Caco-2 (cell line): ENCODE data around the gene RAD51C. TPM values are rescaled to one million over a fixed set of nuclear protein-coding genes. Genes with fewer than 3 reads are reported as not detected.
A peak's percentile ranks its signal among the peaks of the same experiment; 100 is the strongest.

Experiments used
- BruUV-seq: library from RNA; stranded (reverse); fragments of 400-500 nt; replicated peaks from 2 replicates; lab custom pipeline; 2021; lab: Mats Ljungman, UMichigan
- CTCF ChIA-PET: fragments of 300-600 bp; sonication (Branson Sonifier 250); formaldehyde crosslinking; loops from one replicate; lab custom pipeline; 2022; ENCODE audit warnings: antibody characterized with exemption; lab: Charles Lee
- POLR2A ChIA-PET: fragments of 300-600 bp; sonication (Branson Sonifier 250); formaldehyde crosslinking; loops from one replicate; lab custom pipeline; 2022; ENCODE audit warnings: antibody characterized with exemption; lab: Charles Lee
- DNase-seq, 2 experiments: peaks; one replicate each; pipeline versions ENCODE4 v3.0.0 to v3.0.0-alpha.2; 2020 to 2022
- H3K27me3 ChIP-seq: replicated peaks from 2 replicates; pipeline ENCODE4 v1.6.0; 2011; ENCODE audit warnings: low read length; ENCODE audit not compliant: control insufficient read depth, insufficient read depth
- H3K36me3 ChIP-seq: 2 replicates; pipeline ENCODE4 v1.5.1; 2011; ENCODE audit warnings: low read length; ENCODE audit not compliant: control insufficient read depth, insufficient read depth
- H3K4me1 ChIP-seq: fragments of 250-450 bp; sonication (Bioruptor Pico); 2 replicates; pipeline ENCODE4 v1.5.1; 2020; ENCODE audit warnings: mild to moderate bottlenecking
- H3K4me3 ChIP-seq: 2 replicates; pipeline ENCODE4 v1.5.1; 2011; ENCODE audit warnings: low read depth, mild to moderate bottlenecking, control low read depth, low read length
- H3K9me3 ChIP-seq: fragments of 250-450 bp; sonication (Bioruptor Pico); 2 replicates; pipeline ENCODE4 v1.5.1; 2020; ENCODE audit warnings: mild to moderate bottlenecking, moderate library complexity
- H3K27ac Mint-ChIP-seq: one replicate; pipeline ENCODE4 v1.8.0; 2022; ENCODE audit warnings: mixed read lengths; ENCODE audit not compliant: unreplicated experiment
- H3K27me3 Mint-ChIP-seq: one replicate; pipeline ENCODE4 v1.8.0; 2022; ENCODE audit warnings: mixed read lengths; ENCODE audit not compliant: insufficient read depth, unreplicated experiment
- H3K36me3 Mint-ChIP-seq: one replicate; pipeline ENCODE4 v1.8.0; 2022; ENCODE audit warnings: mild to moderate bottlenecking, mixed read lengths; ENCODE audit not compliant: insufficient read depth, unreplicated experiment
- H3K4me1 Mint-ChIP-seq: one replicate; pipeline ENCODE4 v1.8.0; 2022; ENCODE audit warnings: low read depth, mixed read lengths; ENCODE audit not compliant: unreplicated experiment
- H3K4me3 Mint-ChIP-seq: one replicate; pipeline ENCODE4 v1.8.0; 2022; ENCODE audit warnings: mild to moderate bottlenecking, moderate library complexity, mixed read lengths; ENCODE audit not compliant: unreplicated experiment
- H3K9me3 Mint-ChIP-seq: one replicate; pipeline ENCODE4 v1.8.0; 2022; ENCODE audit warnings: mixed read lengths; ENCODE audit not compliant: unreplicated experiment
- CTCF ChIP-seq, 2 experiments: fragments of 200-600 bp in 1 of 2; IDR thresholded peaks; 1 replicate in 1 of 2; 2 replicates in 1 of 2; pipeline versions ENCODE4 v1.5.1 to v1.8.0; 2011 to 2022; ENCODE audit warnings: antibody characterized with exemption in 1 of 2, control low read depth in 1 of 2, inconsistent platforms in 1 of 2, low read depth in 1 of 2, low read length in 1 of 2, mild to moderate bottlenecking in 1 of 2, moderate library complexity in 1 of 2; ENCODE audit not compliant: insufficient read depth in 1 of 2, severe bottlenecking in 1 of 2, unreplicated experiment in 1 of 2
- intact Hi-C: fragments of 100-400 bp; cut with micrococcal nuclease; formaldehyde crosslinking; loops from one replicate; pipeline ENCODE4 v1.10.0; 2022; ENCODE audit not compliant: unreplicated experiment
- total RNA-seq: library from RNA; stranded (reverse); gene quantifications from 2 replicates; pipeline ENCODE4 v1.2.3, GENCODE V29; 2022

Gene RAD51C
- total RNA-seq, 1 experiment from 2014 or later = 61.2 TPM

DNA sequence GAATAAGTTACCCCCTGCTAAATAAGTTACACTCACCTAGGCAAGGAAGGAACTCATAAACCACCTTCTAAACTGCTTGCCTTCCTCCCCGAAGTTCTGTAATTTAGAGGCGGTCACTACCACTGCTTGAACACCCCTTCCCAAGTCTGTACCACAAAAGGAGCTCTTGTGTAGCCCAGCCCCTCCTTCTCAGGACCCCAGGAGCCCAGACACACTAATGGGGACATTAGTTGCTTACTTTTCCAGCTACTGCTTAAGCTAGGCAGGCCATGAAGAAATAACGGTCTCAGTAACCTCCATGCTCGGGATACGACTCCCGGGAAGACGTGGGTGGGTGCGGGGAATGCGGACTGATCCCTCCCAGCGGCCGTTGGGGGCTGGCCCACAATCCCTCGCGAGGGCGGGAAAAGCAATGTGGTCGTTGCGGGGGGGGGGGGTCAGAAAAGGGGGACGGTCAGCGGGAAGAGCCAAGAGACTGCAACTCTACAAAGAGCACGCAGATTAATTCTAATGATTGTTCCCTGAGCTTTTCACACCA is 632 bp upstream of the RAD51C start, which contains the start of gene TEX14:
Gene TEX14, minus strand, starts transcription at position 345 of the 538 bp plus-strand sequence. CDS start 40,044 bp downstream, outside the sequence.
- Histone ChIP-seq H3K9me3 (no peaks in the 10 kb centered on the region), H3K36me3 (no peaks in the 10 kb centered on the region), H3K4me1 (peaks cover 22% of the 10 kb centered on the region), H3K4me3 (peak within 1 kb of the TSS; percentile 47), H3K27me3 (no peaks in the 10 kb centered on the region)
- Mint-ChIP-seq H3K9me3 (no peaks in the 10 kb centered on the region), H3K36me3 (peaks cover 20% of the 10 kb centered on the region), H3K27ac (peak within 1 kb of the TSS; percentile 86), H3K27me3 (no peaks in the 10 kb centered on the region), H3K4me3 (peak within 1 kb of the TSS; percentile 91), H3K4me1 (peaks cover 17% of the 10 kb centered on the region)
- ChIA-PET POLR2A (interaction anchor here (0.6 to 1.4 kb wide), 6 partner anchors 22 to 991 kb away, joined by 3 to 19 read pairs (median 4); partner anchors contain the start of gene SKA2), CTCF (interaction anchor here (1.4 kb wide), 1 partner anchor 60 kb away, joined by 3 read pairs; no protein-coding TSS in a partner anchor)
- TF ChIP-seq CTCF (IDR thresholded peaks at IDR 0.05; ENCODE audit: insufficient read depth in 1 of 2, low read depth in 1 of 2, low read length in 1 of 2, severe bottlenecking in 1 of 2, unreplicated experiment in 1 of 2) = no peak
- no TSS peak for BruUV-seq
- DNase-seq = peak; percentile 26 to 50
- intact Hi-C loops = loop anchor here (1.0 kb wide), 2 partner anchors 32 to 173 kb away; no protein-coding TSS in a partner anchor

DNA sequence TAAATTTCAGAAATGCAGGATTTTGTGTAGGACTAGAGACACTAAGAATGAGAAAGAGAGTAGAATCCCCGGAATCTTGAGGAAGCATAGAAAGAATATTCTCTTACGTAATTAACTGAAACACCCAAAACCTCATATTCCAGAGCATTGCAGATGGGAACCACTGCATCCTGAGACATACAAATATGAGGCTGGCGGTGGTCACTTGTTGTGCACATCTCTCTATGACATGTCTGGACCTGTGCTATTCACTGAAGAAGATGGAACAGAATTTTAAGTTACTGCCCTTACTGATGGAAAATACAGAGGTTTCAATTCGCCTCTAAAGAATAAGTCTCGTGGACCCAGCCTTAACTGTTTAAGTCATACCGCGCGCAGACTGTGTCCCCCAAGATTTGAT is 806 bp downstream of the RAD51C start:
- Mint-ChIP-seq H3K4me1 (peaks cover 7% of the 10 kb centered on the region), H3K27ac (peak overlapping the region; percentile 86), H3K27me3 (no peaks in the 10 kb centered on the region), H3K36me3 (peaks cover 30% of the 10 kb centered on the region), H3K9me3 (no peaks in the 10 kb centered on the region), H3K4me3 (peak overlapping the region; percentile 91)
- Histone ChIP-seq H3K4me1 (peaks cover 11% of the 10 kb centered on the region), H3K4me3 (peak overlapping the region; percentile 47), H3K36me3 (no peaks in the 10 kb centered on the region), H3K27me3 (no peaks in the 10 kb centered on the region), H3K9me3 (no peaks in the 10 kb centered on the region)
- POLR2A ChIA-PET = interaction anchor here (0.7 to 1.4 kb wide), 4 partner anchors 61 to 989 kb away, joined by 3 to 19 read pairs (median 4); no protein-coding TSS in a partner anchor
- BruUV-seq = no TSS peak
- no peak for DNase-seq
- CTCF ChIA-PET = interaction anchor here (1.4 kb wide), 1 partner anchor 61 kb away, joined by 3 read pairs; no protein-coding TSS in a partner anchor
- TF ChIP-seq CTCF (IDR thresholded peaks at IDR 0.05; ENCODE audit: insufficient read depth in 1 of 2, low read depth in 1 of 2, low read length in 1 of 2, severe bottlenecking in 1 of 2, unreplicated experiment in 1 of 2) = no peak
- intact Hi-C loops = no loop called here

GRCh38 chr17:58693751-58694150 is 1.3 kb downstream of the RAD51C start:
- no peak overlapping the region for H3K4me3 ChIP-seq
- no peak for TF ChIP-seq CTCF (IDR thresholded peaks at IDR 0.05; ENCODE audit: insufficient read depth in 1 of 2, low read depth in 1 of 2, low read length in 1 of 2, severe bottlenecking in 1 of 2, unreplicated experiment in 1 of 2)
- H3K36me3 Mint-ChIP-seq = peaks cover 30% of the 10 kb centered on the region
- H3K9me3 ChIP-seq = no peaks in the 10 kb centered on the region
- intact Hi-C loops = no loop called here
- peaks cover 10% of the 10 kb centered on the region for H3K4me1 ChIP-seq
- ChIA-PET POLR2A (no interaction called here), CTCF (no interaction called here)
- no TSS peak for BruUV-seq
- H3K27me3 Mint-ChIP-seq = no peaks in the 10 kb centered on the region
- H3K27ac Mint-ChIP-seq = peak overlapping the region; percentile 86
- H3K4me3 Mint-ChIP-seq = peak overlapping the region; percentile 91
- no peaks in the 10 kb centered on the region for H3K9me3 Mint-ChIP-seq
- no peaks in the 10 kb centered on the region for H3K27me3 ChIP-seq
- peaks cover 7% of the 10 kb centered on the region for H3K4me1 Mint-ChIP-seq
- no peak for DNase-seq
- no peaks in the 10 kb centered on the region for H3K36me3 ChIP-seq
